ENCODE data around the gene TMEM95.
"Not testable (repeated sequence)": the region's sequence is repeated elsewhere in the genome, so short reads cannot be mapped to it uniquely, and the experiment has no call there.

TMEM95 gene

DNA sequence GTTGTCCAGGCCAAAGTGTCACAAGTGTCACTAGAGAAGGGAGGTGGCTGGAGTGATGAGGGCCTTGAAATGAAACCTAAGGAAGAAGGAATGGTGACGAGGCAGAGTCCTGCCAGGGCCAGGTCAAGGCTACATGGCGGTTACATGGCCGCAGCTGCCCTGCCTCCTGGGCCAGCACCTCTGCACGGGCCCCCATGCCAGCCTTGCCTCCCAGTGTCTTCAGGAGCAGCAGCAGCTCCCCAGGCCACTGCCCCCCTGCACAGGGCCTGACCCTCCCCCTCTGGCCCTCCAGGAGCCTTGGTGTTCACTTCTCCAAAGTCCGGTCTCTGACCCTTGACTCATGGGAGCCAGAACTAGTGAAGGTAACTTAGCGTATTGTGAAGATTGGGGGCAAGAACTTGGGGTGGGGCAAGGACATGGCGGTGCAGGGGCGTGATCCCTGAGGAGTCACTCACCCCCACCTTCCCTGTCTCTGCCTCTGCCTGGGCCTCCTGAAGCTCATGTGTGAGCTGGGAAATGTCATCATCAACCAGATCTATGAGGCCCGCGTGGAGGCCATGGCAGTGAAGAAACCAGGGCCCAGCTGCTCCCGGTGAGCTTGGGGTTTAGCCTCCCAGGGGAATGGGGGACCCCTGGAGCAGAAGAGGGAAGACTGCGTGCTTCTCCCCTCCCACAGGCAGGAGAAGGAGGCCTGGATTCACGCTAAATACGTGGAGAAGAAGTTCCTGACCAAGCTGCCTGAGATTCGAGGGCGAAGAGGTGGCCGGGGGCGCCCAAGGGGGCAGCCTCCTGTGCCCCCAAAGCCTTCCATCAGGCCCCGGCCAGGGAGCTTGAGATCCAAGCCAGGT is 7.1 kb upstream of the TMEM95 start:
- DNase-seq: no peak

GRCh38 chr17:7348478-7349242 is 6.3 kb upstream of the TMEM95 start:
- DNase-seq: no peak

DNA sequence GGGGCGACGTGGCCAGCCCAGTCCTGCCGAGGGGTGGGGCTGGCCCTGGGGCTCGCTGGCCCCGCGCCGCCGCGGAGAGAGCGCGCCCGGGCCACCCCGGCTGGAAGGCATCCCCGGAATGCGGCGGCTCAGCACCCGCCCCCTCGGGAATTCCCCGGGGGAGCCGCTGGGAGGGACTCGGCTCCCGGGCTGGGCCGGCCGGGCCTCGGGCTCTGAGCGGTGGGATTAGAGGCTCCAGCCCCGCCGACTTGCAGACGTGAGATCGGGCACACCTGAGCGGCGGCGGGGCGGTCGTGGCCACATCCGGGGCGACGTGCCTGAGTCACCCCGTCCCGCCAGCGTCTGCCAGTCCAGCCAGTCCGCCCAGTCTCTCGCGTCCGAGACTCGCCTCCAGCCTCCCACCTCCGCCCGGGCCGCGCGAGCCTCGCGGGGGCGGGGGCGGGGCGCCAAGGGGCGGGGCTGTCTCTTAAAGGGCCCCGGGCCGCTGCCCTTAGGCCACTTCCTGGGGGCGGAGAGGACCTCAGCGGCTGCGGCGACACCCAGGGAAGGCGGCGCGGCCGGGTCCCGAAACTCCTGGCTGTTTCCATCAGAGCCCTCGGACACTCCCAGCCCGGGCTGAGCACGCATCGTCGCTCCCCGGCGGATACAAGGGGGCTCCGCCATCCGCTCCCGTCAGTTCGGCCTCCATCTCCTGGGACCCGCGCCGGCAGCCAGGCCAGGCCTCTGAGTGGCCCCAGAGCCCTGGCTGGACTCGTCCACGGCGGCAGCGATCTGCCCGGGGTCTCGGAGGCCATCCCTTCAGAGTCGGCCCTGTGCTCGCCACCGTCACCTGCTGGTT is 3.1 kb upstream of the TMEM95 start, which contains the start of gene KCTD11:
Gene KCTD11 (plus strand): TSS at position 498 of the 838 bp plus-strand sequence.
- DNase-seq: no peak

- no peak for DNase-seq
Measured at GRCh38 chr17:7352503-7352889, 2.5 kb upstream of the TMEM95 start.

GRCh38 chr17:7352910-7353635 is 1.9 kb upstream of the TMEM95 start:
- DNase-seq: no peak

DNA sequence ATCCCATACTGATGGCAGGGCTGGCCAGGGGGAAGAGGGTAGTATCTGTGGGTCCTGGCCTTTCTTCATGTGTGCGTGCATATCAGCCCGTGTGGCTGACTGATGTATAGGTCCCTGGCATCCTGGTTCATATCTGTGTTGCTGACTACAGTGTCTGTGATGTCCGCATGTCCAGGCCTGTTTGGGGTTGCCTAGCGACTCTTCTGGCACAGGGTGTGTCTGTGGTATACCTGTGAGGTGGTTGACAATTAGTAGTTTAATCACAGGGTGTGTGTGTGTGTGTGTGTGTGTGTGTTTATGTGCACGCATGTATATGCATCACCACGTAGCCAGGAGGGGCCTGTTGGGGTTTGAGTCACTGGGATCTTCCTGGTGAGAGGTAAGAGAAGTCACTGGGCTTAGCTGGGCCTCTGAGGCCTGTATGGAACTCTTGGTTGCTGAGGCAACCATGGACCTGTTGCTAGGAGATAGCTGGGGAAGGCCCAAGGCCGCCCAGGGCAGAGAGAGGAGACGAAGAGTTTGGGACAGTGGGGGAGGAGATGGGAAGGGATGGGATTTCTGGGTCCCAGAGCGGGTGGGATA is 603 bp upstream of the TMEM95 start:
- DNase-seq: no peak

DNA sequence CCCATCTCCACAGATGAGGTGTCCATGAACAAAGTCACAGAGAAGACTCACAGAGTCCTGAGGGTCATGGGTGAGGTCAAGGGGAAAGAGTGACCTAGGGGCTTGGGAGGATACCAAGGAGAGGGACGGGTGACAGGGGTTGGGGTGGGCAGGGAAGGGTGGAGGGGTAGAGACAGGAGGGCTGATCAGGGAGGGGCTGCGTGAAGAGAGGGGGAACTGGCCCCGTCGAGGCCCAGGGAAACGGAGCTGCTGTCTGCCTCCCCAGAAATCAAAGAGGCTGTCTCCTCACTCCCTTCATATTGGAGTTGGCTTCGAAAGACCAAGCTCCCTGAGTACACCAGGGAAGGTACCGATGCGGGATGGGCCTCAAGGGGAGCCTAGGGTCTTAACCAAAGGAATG is 617 bp downstream of the TMEM95 start:
- DNase-seq: no peak

GRCh38 chr17:7356072-7356549 is 1.2 kb downstream of the TMEM95 start:
- DNase-seq: peak; percentile 56

DNA sequence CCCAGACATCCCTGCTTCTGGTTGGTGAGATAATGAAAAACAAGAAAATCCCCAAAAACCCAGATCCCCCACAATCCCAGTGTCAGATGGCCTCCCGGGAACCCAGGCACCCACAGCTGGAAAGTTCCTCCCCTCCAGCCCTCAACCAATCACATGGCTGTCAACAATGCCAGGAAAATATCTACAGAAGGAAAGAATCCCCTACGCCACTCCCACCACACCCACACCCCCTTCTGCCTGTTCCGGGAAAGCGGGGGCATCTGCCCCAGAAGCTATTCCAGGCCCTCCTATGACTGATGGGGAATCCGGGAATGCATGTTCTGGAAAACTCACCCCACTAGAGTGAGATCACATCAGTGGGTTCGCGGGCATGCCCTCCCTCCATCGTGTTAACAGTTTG is 1.8 kb downstream of the TMEM95 start:
- DNase-seq: no peak

DNA sequence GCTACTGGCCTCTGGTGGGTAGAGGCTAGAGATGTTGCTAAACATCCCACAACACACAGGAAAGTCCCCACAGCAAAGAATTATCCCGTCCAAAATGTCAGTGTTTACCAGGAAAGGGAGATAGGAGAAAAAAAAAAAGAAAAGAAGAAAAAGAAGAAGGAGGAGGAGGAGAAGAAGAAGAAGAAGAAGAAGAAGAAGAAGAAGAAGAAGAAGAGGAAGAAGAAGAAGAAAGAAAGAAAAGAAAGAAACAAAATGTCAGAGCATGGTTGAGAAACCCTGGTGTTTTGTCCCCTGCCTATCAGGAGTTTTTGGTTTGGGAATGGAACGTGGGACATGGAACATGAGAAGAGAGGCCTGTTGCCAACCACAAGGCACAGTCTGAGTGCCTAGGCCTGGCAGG is 2.4 kb downstream of the TMEM95 start:
- DNase-seq: no peak

DNA sequence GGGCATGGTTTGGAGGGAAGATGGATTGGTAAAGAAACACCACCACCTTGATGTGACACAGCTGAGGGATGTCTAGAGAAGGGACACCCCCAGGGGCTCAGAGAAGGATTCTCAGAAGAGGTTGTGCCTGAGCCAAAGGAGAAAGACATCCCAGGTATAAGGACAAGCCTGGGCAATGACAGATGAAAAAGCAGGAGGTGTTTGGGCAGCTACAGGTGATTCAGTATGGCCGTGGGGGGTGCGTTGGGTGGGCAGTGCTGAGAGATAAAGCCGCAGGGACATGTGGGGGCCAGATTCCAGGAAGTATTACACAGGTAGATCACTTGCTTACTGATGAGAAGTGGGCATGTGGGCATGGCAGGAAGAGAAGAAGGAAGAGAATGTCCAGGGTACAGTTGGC is 7.0 kb downstream of the TMEM95 start:
- DNase-seq: no peak

- no peak for DNase-seq
Measured at GRCh38 chr17:7363311-7363710, 8.4 kb downstream of the TMEM95 start.

- not testable (repeated sequence) for DNase-seq
Measured at GRCh38 chr17:7365963-7366362, 11.0 kb downstream of the TMEM95 start.

- no peak for DNase-seq
Measured at GRCh38 chr17:7367083-7367482, 12.1 kb downstream of the TMEM95 start.

- DNase-seq: no peak
Measured at GRCh38 chr17:7367918-7368598, 13.1 kb downstream of the TMEM95 start.

DNA sequence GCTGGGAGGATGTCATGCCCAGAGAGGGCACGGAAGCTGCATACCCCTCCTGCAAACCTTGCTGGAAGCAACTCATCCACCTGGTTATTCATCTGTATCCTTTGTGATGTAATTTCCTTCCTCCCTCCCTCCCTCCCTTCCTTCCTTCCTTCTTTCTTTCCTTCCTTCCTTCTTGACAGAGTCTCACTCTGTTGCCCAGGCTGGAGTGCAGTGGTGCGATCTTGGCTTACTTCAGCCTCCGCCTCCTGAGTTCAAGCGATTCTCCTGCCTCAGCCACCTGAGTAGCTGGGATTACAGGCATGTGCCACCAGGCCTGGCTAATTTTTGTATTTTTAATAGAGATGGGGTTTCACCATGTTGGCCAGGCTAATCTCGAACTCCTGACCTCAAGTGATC is 13.6 kb downstream of the TMEM95 start:
- DNase-seq: not testable (repeated sequence)

GRCh38 chr17:7369825-7370224 is 14.9 kb downstream of the TMEM95 start:
- DNase-seq: no peak

- DNase-seq: no peak
Measured at GRCh38 chr17:7370853-7371252, 15.9 kb downstream of the TMEM95 start.

DNA sequence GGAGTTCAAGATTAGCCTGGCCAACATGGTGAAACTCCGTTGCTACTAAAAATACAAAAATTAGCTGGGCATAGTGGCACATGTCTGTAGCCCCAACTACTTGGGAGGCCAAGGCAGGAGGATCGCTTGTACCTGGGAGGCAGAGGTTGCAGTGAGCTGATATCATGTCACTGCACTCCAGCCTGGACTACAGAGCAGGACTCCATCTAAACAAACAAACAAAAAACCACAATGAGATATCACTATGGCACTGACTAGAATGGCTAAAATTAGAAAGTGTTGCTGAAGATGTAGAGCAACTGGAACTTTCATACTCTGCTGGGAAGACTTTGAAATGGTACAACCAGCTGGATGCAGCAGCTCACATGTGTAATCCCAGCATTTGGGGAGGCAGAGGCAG is 19.4 kb downstream of the TMEM95 start:
- no peak for DNase-seq

DNA sequence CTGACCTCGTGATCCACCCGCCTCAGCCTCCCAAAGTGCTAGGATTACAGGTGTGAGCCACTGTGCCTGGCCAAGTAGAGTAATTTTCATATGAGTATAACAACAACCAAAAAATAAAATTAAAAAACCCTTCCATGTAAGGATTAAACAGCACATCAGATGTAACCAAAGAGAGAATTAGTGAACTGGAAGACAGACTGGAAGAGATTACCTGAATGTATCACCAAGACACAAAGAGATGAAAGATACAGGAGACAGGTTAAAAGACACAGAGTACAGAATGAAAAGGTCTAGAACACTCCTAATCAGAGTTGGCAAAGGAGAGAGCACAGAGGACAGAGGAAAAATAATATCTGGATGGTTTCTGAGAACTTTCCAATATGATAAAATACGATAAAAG is 24.2 kb downstream of the TMEM95 start:
- no peak for DNase-seq

GRCh38 chr17:7380321-7380720 is 25.4 kb downstream of the TMEM95 start:
- DNase-seq: peak; percentile 8

Data from NCI-H1694 treated with DMSO at 0.1 percent for 48 hours (cell line).